ENCODE data around the gene PRSS2.

GRCh38 chr7:142752376-142753225 lies 18.2 kb upstream of the PRSS2 start:
- TF ChIP-seq CTCF (conservative IDR thresholded peaks at IDR 0.05) (no peak), ZFX (IDR thresholded peaks at IDR 0.05) (no peak)

Measured in C4-2B (cell line).